ENCODE data around the gene CENPN.

The CENPN gene

GRCh38 chr16:81006813-81007695, at the start of gene CENPN, which contains the start of gene CMC2:
Gene CENPN (plus strand): TSS chr16:81007214. CDS start chr16:81011940, 4,726 bp downstream.
Gene CMC2 (minus strand): TSS chr16:81006885. CDS start chr16:80997394, 9,491 bp downstream.
- peak; percentile 97 to 99 (median 98) for DNase-seq
- intact Hi-C loops (cut with DNase I) = loop anchor here (10.0 kb wide), 1 partner anchor 68 kb away; the partner anchor contains the start of gene C16orf46

- DNase-seq = no peak
- intact Hi-C loops (cut with DNase I) = no loop called here
These were observed 48.7 kb upstream of the CENPN start for GRCh38 chr16:80958284-80958683.

- no peak for DNase-seq
- intact Hi-C loops (cut with DNase I) = no loop called here
These were observed 44.1 kb upstream of the CENPN start for GRCh38 chr16:80962879-80963278.

GRCh38 chr16:80964351-80964750, 42.7 kb upstream of the CENPN start:
- DNase-seq = no peak
- intact Hi-C loops (cut with DNase I) = no loop called here

GRCh38 chr16:80966617-80967016, 40.4 kb upstream of the CENPN start:
- intact Hi-C loops (cut with DNase I) = no loop called here
- DNase-seq = no peak

GRCh38 chr16:80968386-80969113, 38.5 kb upstream of the CENPN start:
- intact Hi-C loops (cut with DNase I) = no loop called here
- DNase-seq = no peak

- intact Hi-C loops (cut with DNase I) = no loop called here
- no peak for DNase-seq
These were observed 37.9 kb upstream of the CENPN start for GRCh38 chr16:80969114-80969484.

- intact Hi-C loops (cut with DNase I) = no loop called here
- no peak for DNase-seq
These were observed 35.2 kb upstream of the CENPN start for GRCh38 chr16:80971819-80972218.

- intact Hi-C loops (cut with DNase I) = no loop called here
- no peak for DNase-seq
These were observed 34.4 kb upstream of the CENPN start for GRCh38 chr16:80972611-80973010.

GRCh38 chr16:80973991-80974390, 33.0 kb upstream of the CENPN start:
- no peak for DNase-seq
- intact Hi-C loops (cut with DNase I) = no loop called here

- DNase-seq = no peak
- intact Hi-C loops (cut with DNase I) = no loop called here
These were observed 32.2 kb upstream of the CENPN start for GRCh38 chr16:80974649-80975376.

GRCh38 chr16:80976946-80977345, 30.1 kb upstream of the CENPN start:
- intact Hi-C loops (cut with DNase I) = no loop called here
- DNase-seq = no peak

GRCh38 chr16:80981103-80981502, 25.9 kb upstream of the CENPN start:
- DNase-seq = no peak
- intact Hi-C loops (cut with DNase I) = no loop called here

GRCh38 chr16:80982646-80983045, 24.4 kb upstream of the CENPN start:
- no peak for DNase-seq
- intact Hi-C loops (cut with DNase I) = no loop called here

GRCh38 chr16:80984124-80984892, 22.7 kb upstream of the CENPN start:
- intact Hi-C loops (cut with DNase I) = no loop called here
- no peak for DNase-seq

GRCh38 chr16:80985611-80986010, 21.4 kb upstream of the CENPN start:
- no peak for DNase-seq
- intact Hi-C loops (cut with DNase I) = no loop called here

GRCh38 chr16:80986557-80986956, 20.5 kb upstream of the CENPN start:
- no peak for DNase-seq
- intact Hi-C loops (cut with DNase I) = no loop called here

- intact Hi-C loops (cut with DNase I) = no loop called here
- DNase-seq = no peak
These were observed 18.3 kb upstream of the CENPN start for GRCh38 chr16:80988756-80989155.

GRCh38 chr16:80989801-80990200, 17.2 kb upstream of the CENPN start:
- intact Hi-C loops (cut with DNase I) = no loop called here

More at GRCh38 chr16:80989801-80990200, 17.2 kb upstream of the CENPN start:
- DNase-seq = no peak

Data from head of caudate nucleus (tissue), 42 donors.